GM12891 (cell line): ENCODE results near the gene PLA2G4F.

Experiments
- PAX5 ChIP-seq: IDR thresholded peaks from 2 replicates; pipeline ENCODE4 v1.6.1; 2011; ENCODE audit warnings: low read length, moderate library complexity, mild to moderate bottlenecking; ENCODE audit not compliant: insufficient read depth, severe bottlenecking
- POLR2A ChIP-seq: IDR thresholded peaks from 2 replicates; pipeline ENCODE4 v1.6.1; 2011; ENCODE audit warnings: low read depth, low read length, control low read depth
- POLR2AphosphoS5 ChIP-seq: IDR thresholded peaks from 2 replicates; pipeline ENCODE4 v1.6.1; 2011; ENCODE audit warnings: low read depth, low read length, control low read depth
- TAF1 ChIP-seq: IDR thresholded peaks from 2 replicates; pipeline ENCODE4 v1.6.1; 2011; ENCODE audit warnings: low read depth, low read length, control low read depth

GRCh38 chr15:42119446-42119760 lies 37.0 kb downstream of the PLA2G4F start:
- TF ChIP-seq POLR2A = no peak
- TF ChIP-seq POLR2AphosphoS5 = no peak
- no peak for TF ChIP-seq PAX5
- TF ChIP-seq TAF1 = no peak
